HG03039 (cell line): ENCODE data around the gene HSPB2.
A peak's percentile ranks its signal among the peaks of the same experiment; 100 is the strongest.
"Not testable (repeated sequence)": the region's sequence is repeated elsewhere in the genome, so short reads cannot be mapped to it uniquely, and the experiment has no call there.

Source experiments
- ATAC-seq: cut with Tn5 transposase; IDR thresholded peaks from one replicate; pipeline ENCODE4 v1.9.1; 2021; ENCODE audit warnings: mild to moderate bottlenecking, moderate library complexity; ENCODE audit not compliant: unreplicated experiment

Gene HSPB2

GRCh38 chr11:111912535-111912934, at the start of gene HSPB2:
HSPB2 (plus strand) TSS chr11:111912734; CDS start chr11:111912830, 96 bp downstream.
- ATAC-seq = no peak

GRCh38 chr11:111870113-111870512, 42.4 kb upstream of the HSPB2 start:
- ATAC-seq = no peak

- peak; percentile 6 for ATAC-seq
These were observed 42.0 kb upstream of the HSPB2 start for GRCh38 chr11:111870522-111870885.

- peak; percentile 82 for ATAC-seq
These were observed 41.4 kb upstream of the HSPB2 start, which contains the start of gene ALG9 for GRCh38 chr11:111870886-111871692. ALG9 (minus strand) TSS chr11:111871581; CDS start chr11:111871482, 99 bp downstream.

- ATAC-seq = no peak
These were observed 40.8 kb upstream of the HSPB2 start for GRCh38 chr11:111871693-111872161.

GRCh38 chr11:111878385-111878848, 34.1 kb upstream of the HSPB2 start:
- no peak for ATAC-seq

- ATAC-seq = peak; percentile 89
These were observed 33.5 kb upstream of the HSPB2 start, which contains the start of the genes CFAP68 and FDXACB1 for GRCh38 chr11:111878849-111879636. CFAP68 (plus strand) TSS chr11:111879541; CDS start chr11:111879561, 20 bp downstream. FDXACB1 (minus strand) TSS chr11:111879165; CDS start chr11:111879132, 33 bp downstream.

- peak; percentile 1 for ATAC-seq
These were observed 32.9 kb upstream of the HSPB2 start for GRCh38 chr11:111879637-111879960.

- no peak for ATAC-seq
These were observed 30.3 kb upstream of the HSPB2 start for GRCh38 chr11:111882202-111882601.

GRCh38 chr11:111885053-111885452, 27.5 kb upstream of the HSPB2 start:
- ATAC-seq = not testable (repeated sequence)

- no peak for ATAC-seq
These were observed 26.5 kb upstream of the HSPB2 start for GRCh38 chr11:111886032-111886431.

GRCh38 chr11:111886844-111887243, 25.7 kb upstream of the HSPB2 start:
- no peak for ATAC-seq

- no peak for ATAC-seq
These were observed 7.1 kb upstream of the HSPB2 start for GRCh38 chr11:111905411-111905810.

GRCh38 chr11:111906680-111907079, 5.9 kb upstream of the HSPB2 start:
- ATAC-seq = no peak

- ATAC-seq = no peak
These were observed 3.8 kb upstream of the HSPB2 start for GRCh38 chr11:111908639-111909305.

- no peak for ATAC-seq
These were observed 3.2 kb upstream of the HSPB2 start for GRCh38 chr11:111909378-111909777.

- no peak for ATAC-seq
These were observed 1.6 kb upstream of the HSPB2 start for GRCh38 chr11:111910676-111911562.

- no peak for ATAC-seq
These were observed 752 bp upstream of the HSPB2 start, which contains the start of gene CRYAB for GRCh38 chr11:111911563-111912401. CRYAB (minus strand) TSS chr11:111911770; CDS start chr11:111911724, 46 bp downstream.
